HG03432 (cell line): ENCODE results near the gene KCNJ15.
"Not testable (repeated sequence)": the region's sequence is repeated elsewhere in the genome, so short reads cannot be mapped to it uniquely, and the experiment has no call there.

Experiments used
- ATAC-seq: cut with Tn5 transposase; IDR thresholded peaks from one replicate; pipeline ENCODE4 v1.9.1; 2021; ENCODE audit warnings: mild to moderate bottlenecking, moderate library complexity; ENCODE audit not compliant: unreplicated experiment

Gene KCNJ15

GRCh38 chr21:38256599-38257302 lies at the start of gene KCNJ15:
KCNJ15 (plus strand) TSS chr21:38256991; CDS start chr21:38299262, 42,271 bp downstream.
- no peak for ATAC-seq

- no peak for ATAC-seq
These were observed 48.7 kb upstream of the KCNJ15 start for GRCh38 chr21:38208118-38208517.

- no peak for ATAC-seq
These were observed 45.5 kb upstream of the KCNJ15 start for GRCh38 chr21:38211321-38211720.

- ATAC-seq: no peak
These were observed 44.1 kb upstream of the KCNJ15 start for GRCh38 chr21:38212706-38213105.

- peak; percentile 48 for ATAC-seq
These were observed 37.7 kb upstream of the KCNJ15 start for GRCh38 chr21:38219049-38219628.

GRCh38 chr21:38220270-38220737 lies 36.5 kb upstream of the KCNJ15 start:
- no peak for ATAC-seq

- ATAC-seq: peak; percentile 76
These were observed 35.2 kb upstream of the KCNJ15 start for GRCh38 chr21:38221594-38221993.

- ATAC-seq: no peak
These were observed 32.8 kb upstream of the KCNJ15 start for GRCh38 chr21:38223893-38224540.

GRCh38 chr21:38227401-38227800 lies 29.4 kb upstream of the KCNJ15 start:
- ATAC-seq: no peak

- ATAC-seq: no peak
These were observed 28.7 kb upstream of the KCNJ15 start for GRCh38 chr21:38228115-38228514.

- no peak for ATAC-seq
These were observed 28.3 kb upstream of the KCNJ15 start for GRCh38 chr21:38228537-38228936.

- ATAC-seq: no peak
These were observed 27.4 kb upstream of the KCNJ15 start for GRCh38 chr21:38229260-38229877.

- ATAC-seq: no peak
These were observed 22.2 kb upstream of the KCNJ15 start for GRCh38 chr21:38234395-38235142.

- ATAC-seq: not testable (repeated sequence)
These were observed 21.5 kb upstream of the KCNJ15 start for GRCh38 chr21:38235251-38235650.

- ATAC-seq: no peak
These were observed 20.6 kb upstream of the KCNJ15 start for GRCh38 chr21:38236232-38236631.

- ATAC-seq: no peak
These were observed 17.1 kb upstream of the KCNJ15 start for GRCh38 chr21:38239672-38240071.

GRCh38 chr21:38240129-38240528 lies 16.7 kb upstream of the KCNJ15 start:
- ATAC-seq: no peak

GRCh38 chr21:38241029-38241740 lies 15.6 kb upstream of the KCNJ15 start:
- ATAC-seq: no peak

GRCh38 chr21:38242061-38242460 lies 14.7 kb upstream of the KCNJ15 start:
- ATAC-seq: no peak

GRCh38 chr21:38243732-38244406 lies 12.9 kb upstream of the KCNJ15 start:
- peak; percentile 39 for ATAC-seq
